NB4 (cell line): ENCODE data around the gene PPP2R1B.

ENCODE experiments used
- CTCF ChIP-seq: IDR thresholded peaks from one replicate; pipeline ENCODE4 v1.5.1; 2012; ENCODE audit warnings: low read depth, low read length
- MAX ChIP-seq: IDR thresholded peaks from 2 replicates; pipeline ENCODE4 v1.6.1; 2011; ENCODE audit warnings: low read depth, low read length
- POLR2A ChIP-seq: IDR thresholded peaks from 2 replicates; pipeline ENCODE4 v1.6.1; 2011; ENCODE audit warnings: mild to moderate bottlenecking; ENCODE audit not compliant: insufficient read length; ENCODE audit errors: extremely low read depth

GRCh38 chr11:111766834-111767142 is 599 bp upstream of the PPP2R1B start:
- TF ChIP-seq POLR2A (no peak), CTCF (no peak), MAX (no peak)
